ENCODE measurements around the gene DYSF.

DYSF gene

GRCh38 chr2:71721362-71721665, 268.0 kb downstream of the DYSF start:
- DNase-seq (ENCODE audit: low spot score in 2 of 2), result no peak
- Mint-ChIP-seq H3K36me3 (peaks cover 1% of the 10 kb centered on the region), H3K27me3 (peaks cover 7% of the 10 kb centered on the region), H3K4me1 (no peaks in the 10 kb centered on the region), H3K27ac (no peak overlapping the region), H3K9me3 (peaks cover 5% of the 10 kb centered on the region), H3K4me3 (no peak overlapping the region)
- no peak for ATAC-seq (ENCODE audit: low read depth)

DNA sequence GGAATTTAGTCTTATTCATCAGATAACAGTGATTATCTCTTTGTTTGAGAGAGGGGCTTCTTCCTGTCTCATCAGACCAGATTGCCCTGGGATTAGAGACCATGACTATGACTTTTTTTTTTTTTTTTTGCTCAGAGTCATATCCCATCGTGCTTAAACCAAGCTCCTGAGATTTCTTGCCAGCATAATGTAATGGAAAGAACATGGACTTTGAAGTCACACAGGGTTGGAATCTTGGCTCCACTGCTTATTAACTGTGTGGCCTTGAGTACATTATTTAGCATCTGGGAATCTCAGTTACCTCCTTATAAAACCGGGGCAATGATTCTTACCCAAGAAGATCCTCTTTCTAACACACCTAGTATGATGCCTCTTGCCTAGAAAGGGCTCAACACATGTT, 268.3 kb downstream of the DYSF start:
- no peak for DNase-seq (ENCODE audit: low spot score in 2 of 2)
- Mint-ChIP-seq H3K27ac (no peak overlapping the region), H3K36me3 (peaks cover 1% of the 10 kb centered on the region), H3K9me3 (peaks cover 5% of the 10 kb centered on the region), H3K4me3 (no peak overlapping the region), H3K27me3 (peaks cover 7% of the 10 kb centered on the region), H3K4me1 (no peaks in the 10 kb centered on the region)
- no peak for ATAC-seq (ENCODE audit: low read depth)

- Mint-ChIP-seq H3K4me3 (no peak overlapping the region), H3K27ac (no peak overlapping the region), H3K36me3 (peaks cover 1% of the 10 kb centered on the region), H3K9me3 (peaks cover 5% of the 10 kb centered on the region), H3K4me1 (no peaks in the 10 kb centered on the region), H3K27me3 (peaks cover 7% of the 10 kb centered on the region)
- ATAC-seq (ENCODE audit: low read depth), result no peak
- DNase-seq (ENCODE audit: low spot score in 2 of 2), result no peak
Observed at GRCh38 chr2:71722286-71722685, 268.9 kb downstream of the DYSF start.

DNA sequence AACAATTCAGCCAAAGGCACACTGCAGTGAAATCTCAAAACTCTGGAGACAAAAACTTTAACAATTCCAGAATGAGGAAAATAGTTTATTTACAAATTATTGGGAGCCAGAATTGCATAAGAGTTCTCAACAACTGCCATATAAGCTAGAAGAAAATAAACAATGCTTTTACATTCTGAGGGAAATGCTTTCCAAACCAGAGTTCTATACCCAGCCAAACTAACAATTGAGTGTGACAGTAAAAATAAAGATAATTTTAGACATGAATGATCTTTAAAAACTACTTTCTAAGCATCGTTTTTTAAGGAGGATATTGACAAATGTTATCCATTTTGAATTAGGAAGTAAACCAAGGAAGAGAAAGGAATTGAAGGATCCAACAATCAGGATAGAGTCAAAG, 271.4 kb downstream of the DYSF start:
- peaks cover 1% of the 10 kb centered on the region for H3K36me3 Mint-ChIP-seq
- H3K4me3 Mint-ChIP-seq, result no peak overlapping the region
- H3K9me3 Mint-ChIP-seq, result peaks cover 5% of the 10 kb centered on the region
- no peak for DNase-seq (ENCODE audit: low spot score in 2 of 2)
- H3K27ac Mint-ChIP-seq, result no peak overlapping the region
- ATAC-seq (ENCODE audit: low read depth), result no peak
- H3K4me1 Mint-ChIP-seq, result no peaks in the 10 kb centered on the region
- peaks cover 5% of the 10 kb centered on the region for H3K27me3 Mint-ChIP-seq

GRCh38 chr2:71725836-71726235, 272.5 kb downstream of the DYSF start:
- ATAC-seq (ENCODE audit: low read depth) (no peak), DNase-seq (ENCODE audit: low spot score in 2 of 2) (no peak)
- Mint-ChIP-seq H3K27ac (no peak overlapping the region), H3K4me3 (no peak overlapping the region), H3K4me1 (no peaks in the 10 kb centered on the region), H3K36me3 (peaks cover 1% of the 10 kb centered on the region), H3K9me3 (peaks cover 5% of the 10 kb centered on the region), H3K27me3 (peaks cover 5% of the 10 kb centered on the region)

GRCh38 chr2:71727562-71727961, 274.2 kb downstream of the DYSF start:
- DNase-seq (ENCODE audit: low spot score in 2 of 2) (no peak), ATAC-seq (ENCODE audit: low read depth) (no peak)
- H3K4me3 Mint-ChIP-seq, result no peak overlapping the region
- H3K36me3 Mint-ChIP-seq, result no peaks in the 10 kb centered on the region
- H3K9me3 Mint-ChIP-seq, result peaks cover 4% of the 10 kb centered on the region
- peaks cover 2% of the 10 kb centered on the region for H3K27me3 Mint-ChIP-seq
- no peaks in the 10 kb centered on the region for H3K4me1 Mint-ChIP-seq
- H3K27ac Mint-ChIP-seq, result no peak overlapping the region

DNA sequence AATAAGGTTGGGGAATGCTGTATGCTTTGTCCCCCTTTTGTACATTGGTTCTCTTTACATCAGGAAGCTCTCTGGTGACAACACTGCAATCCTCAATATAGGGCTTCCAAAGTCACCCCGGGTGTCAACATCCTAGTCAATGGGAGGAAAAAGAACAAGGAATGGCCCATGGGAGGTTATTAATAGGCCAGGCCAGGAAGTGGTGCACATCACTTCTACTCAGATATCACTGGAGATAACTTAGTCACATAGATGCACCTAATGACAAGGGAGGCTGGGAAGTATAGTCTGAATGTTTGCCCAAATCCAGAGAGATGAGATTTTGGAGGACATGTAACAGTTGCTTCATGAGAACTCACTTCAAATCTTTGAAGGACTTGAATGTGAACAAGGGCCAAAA, 274.7 kb downstream of the DYSF start:
- no peak for ATAC-seq (ENCODE audit: low read depth)
- Mint-ChIP-seq H3K27ac (no peak overlapping the region), H3K4me3 (no peak overlapping the region), H3K9me3 (peaks cover 6% of the 10 kb centered on the region), H3K4me1 (no peaks in the 10 kb centered on the region), H3K36me3 (no peaks in the 10 kb centered on the region), H3K27me3 (peaks cover 5% of the 10 kb centered on the region)
- no peak for DNase-seq (ENCODE audit: low spot score in 2 of 2)

DNA sequence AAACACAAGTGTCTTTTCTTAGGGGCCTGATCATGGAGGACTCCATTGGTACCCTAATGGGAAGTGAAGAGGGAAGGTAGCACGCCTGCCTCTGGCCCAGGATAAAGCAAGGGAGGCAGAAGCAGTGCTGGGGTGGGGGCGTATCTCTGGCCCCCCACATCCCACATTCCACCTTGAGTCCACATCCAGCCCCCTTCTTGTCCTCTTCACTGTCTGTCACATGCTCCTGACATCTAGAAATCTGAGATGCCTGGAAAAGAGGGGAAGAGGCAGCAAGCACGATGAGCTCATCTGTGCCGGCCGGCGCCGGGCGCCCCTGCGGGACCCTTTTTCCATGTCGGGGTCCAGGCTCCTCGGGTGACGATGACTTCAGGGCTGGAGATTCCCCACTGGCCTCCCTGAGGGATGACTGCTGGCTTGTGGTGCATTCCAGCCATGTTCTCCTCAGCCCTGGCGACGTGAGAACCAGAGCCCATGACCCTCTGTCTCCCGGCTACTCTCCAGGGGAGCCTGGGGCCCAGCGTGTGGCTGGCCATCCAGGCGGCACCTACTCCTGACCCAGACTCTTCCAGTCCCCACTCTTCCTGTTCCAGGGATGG, 277.5 kb downstream of the DYSF start:
- DNase-seq (ENCODE audit: low spot score in 2 of 2) (no peak), ATAC-seq (ENCODE audit: low read depth) (no peak)
- Mint-ChIP-seq H3K4me1 (no peaks in the 10 kb centered on the region), H3K27me3 (peaks cover 12% of the 10 kb centered on the region), H3K9me3 (peaks cover 7% of the 10 kb centered on the region), H3K27ac (no peak overlapping the region), H3K4me3 (no peak overlapping the region), H3K36me3 (no peaks in the 10 kb centered on the region)

DNA sequence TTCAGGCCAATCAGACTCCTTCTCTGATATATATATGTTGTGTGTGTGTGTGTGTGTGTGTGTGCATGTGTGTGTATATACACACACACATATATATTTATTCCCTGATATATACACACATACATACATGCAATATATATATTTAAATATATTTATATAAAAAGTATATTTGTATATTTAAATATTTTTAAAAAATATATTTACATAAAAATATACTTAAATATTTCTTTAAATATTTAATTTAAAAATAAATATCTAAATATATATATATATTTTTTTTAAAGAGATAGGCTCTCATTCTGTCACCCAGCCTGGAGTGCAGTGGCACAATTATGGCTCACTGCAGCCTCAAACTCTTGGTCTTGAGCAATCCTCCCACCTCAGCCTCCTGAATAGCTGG, 281.3 kb downstream of the DYSF start:
- ATAC-seq (ENCODE audit: low read depth) (no peak), DNase-seq (ENCODE audit: low spot score in 2 of 2) (no peak)
- no peaks in the 10 kb centered on the region for H3K4me1 Mint-ChIP-seq
- H3K9me3 Mint-ChIP-seq, result peaks cover 11% of the 10 kb centered on the region
- no peak overlapping the region for H3K27ac Mint-ChIP-seq
- no peaks in the 10 kb centered on the region for H3K36me3 Mint-ChIP-seq
- peaks cover 18% of the 10 kb centered on the region for H3K27me3 Mint-ChIP-seq
- H3K4me3 Mint-ChIP-seq, result no peak overlapping the region

GRCh38 chr2:71735676-71736075, 282.3 kb downstream of the DYSF start:
- H3K36me3 Mint-ChIP-seq, result no peaks in the 10 kb centered on the region
- ATAC-seq (ENCODE audit: low read depth), result no peak
- H3K9me3 Mint-ChIP-seq, result peaks cover 13% of the 10 kb centered on the region
- no peak overlapping the region for H3K27ac Mint-ChIP-seq
- H3K27me3 Mint-ChIP-seq, result peaks cover 18% of the 10 kb centered on the region
- H3K4me1 Mint-ChIP-seq, result no peaks in the 10 kb centered on the region
- H3K4me3 Mint-ChIP-seq, result no peak overlapping the region
- DNase-seq (ENCODE audit: low spot score in 2 of 2), result no peak

All from memory B cell (primary cell).